ENCODE results near the gene RNF7.

The RNF7 gene

DNA sequence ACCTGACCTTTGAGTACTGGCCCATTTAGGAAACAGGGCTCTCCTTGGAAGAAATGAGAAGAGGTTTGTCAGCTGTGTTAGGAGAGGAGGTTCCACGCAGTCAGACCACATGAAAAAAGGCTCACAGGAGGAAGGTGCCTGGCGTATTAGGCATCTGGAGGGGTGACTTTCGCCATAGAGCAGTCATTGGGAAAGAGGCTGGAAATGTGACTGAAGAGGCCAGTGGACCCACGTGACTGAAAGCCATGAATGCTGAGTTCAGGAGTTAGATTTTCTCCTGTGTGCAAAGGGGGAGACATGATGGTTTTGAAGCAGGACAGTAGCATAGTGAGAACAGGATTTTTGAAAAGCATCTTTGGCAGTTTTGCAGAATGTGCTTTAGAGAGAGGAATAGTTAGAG is 29.7 kb upstream of the RNF7 start:
- TF ChIP-seq, protein P1, sequence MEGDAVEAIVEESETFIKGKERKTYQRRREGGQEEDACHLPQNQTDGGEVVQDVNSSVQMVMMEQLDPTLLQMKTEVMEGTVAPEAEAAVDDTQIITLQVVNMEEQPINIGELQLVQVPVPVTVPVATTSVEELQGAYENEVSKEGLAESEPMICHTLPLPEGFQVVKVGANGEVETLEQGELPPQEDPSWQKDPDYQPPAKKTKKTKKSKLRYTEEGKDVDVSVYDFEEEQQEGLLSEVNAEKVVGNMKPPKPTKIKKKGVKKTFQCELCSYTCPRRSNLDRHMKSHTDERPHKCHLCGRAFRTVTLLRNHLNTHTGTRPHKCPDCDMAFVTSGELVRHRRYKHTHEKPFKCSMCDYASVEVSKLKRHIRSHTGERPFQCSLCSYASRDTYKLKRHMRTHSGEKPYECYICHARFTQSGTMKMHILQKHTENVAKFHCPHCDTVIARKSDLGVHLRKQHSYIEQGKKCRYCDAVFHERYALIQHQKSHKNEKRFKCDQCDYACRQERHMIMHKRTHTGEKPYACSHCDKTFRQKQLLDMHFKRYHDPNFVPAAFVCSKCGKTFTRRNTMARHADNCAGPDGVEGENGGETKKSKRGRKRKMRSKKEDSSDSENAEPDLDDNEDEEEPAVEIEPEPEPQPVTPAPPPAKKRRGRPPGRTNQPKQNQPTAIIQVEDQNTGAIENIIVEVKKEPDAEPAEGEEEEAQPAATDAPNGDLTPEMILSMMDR (IDR thresholded peaks at IDR 0.05): no peak
- H3K27ac ChIP-seq: peak overlapping the region; percentile 46 to 72

DNA sequence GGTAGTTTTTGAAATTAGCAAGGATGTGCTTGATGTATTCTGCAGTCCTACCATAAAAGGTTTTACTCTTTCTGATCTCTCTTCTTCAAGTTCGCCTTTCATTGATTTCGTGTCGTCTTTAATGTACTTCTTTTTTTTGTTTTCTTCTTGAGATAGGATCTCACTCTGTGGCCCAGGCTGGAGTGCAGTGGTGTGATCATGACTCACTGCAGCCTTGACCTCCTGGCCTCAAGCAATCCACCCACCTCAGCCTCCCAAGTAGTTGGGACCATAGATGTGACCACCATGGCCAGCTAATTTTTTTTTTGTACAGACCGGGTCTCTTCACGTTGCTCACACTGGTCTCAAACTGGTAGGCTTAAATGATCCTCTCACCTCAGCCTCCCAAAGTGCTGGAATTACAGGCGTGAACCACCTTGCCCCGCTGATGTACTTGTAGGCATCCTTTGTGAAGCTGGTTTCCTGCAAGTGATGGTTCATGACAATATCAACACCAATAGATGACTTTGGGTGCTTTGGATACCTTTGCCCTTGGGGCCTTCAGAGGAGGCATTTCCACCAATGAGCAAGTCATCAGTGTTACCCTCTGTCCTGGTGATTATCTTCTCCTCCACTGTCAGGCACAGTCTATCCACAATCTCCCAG is 28.9 kb upstream of the RNF7 start:
- H3K27ac ChIP-seq: no peak overlapping the region
- no peak for DNase-seq (ENCODE audit: low spot score)
- no peak overlapping the region for H3K4me3 ChIP-seq
- TF ChIP-seq, protein P1 (IDR thresholded peaks at IDR 0.05): no peak

More for the DNA sequence above, 29.7 kb upstream of the RNF7 start:
- DNase-seq (ENCODE audit: low spot score): no peak
- no peak overlapping the region for H3K4me3 ChIP-seq

DNA sequence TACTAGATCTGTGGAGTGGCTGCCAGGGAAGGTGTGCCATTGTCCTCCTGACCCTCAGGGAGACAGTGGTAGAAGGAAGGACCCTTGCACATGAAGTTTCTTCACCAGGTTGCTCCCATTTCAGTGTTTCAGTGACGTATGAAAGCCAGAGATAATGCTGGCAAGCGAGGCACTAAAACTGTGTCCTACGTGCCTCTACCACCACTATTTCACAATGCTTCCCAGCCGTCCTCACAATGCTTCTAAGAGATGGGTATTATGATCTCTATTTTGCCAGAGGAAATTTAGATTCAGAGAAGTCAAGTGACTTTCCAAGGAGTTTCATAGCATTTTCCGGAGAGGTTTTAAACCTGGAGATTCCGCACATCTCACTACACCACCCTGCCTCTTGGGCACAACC is 28.0 kb upstream of the RNF7 start:
- no peak overlapping the region for H3K4me3 ChIP-seq
- no peak for DNase-seq (ENCODE audit: low spot score)
- H3K27ac ChIP-seq: peak overlapping the region; percentile 21 to 69
- TF ChIP-seq, protein P1 (IDR thresholded peaks at IDR 0.05): no peak

DNA sequence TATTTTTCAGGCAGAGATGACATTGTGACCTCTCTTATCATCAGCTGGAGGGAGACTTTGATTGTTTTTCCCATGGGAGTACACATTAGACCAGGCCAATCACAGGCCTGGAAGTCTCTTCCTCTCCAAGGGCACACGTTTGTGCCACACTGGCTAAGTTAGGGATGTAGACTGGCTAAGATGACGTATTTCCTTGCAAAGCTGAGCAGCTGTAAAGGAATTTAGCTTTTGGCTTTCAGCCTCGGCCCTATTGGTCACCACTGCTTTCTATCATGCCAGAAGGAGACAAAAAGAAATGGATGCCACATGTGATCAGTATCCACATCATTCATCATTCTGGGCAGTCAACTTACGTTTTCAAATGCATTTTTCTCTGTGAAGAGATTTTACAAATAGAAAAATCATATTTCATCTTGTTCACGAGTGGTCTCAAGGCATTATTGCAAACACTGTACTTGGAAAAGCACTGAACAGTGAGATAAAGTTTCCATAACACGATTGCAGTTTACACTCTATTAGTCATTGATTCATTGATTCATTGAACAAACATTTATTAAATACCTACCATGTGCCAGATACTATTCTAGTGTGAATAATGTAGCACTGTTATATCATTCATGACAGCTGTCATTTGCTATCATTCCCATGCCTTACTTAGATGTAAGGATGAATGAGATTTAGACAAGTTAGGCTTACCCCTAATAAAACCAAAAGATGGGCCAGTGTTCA is 27.0 kb upstream of the RNF7 start:
- DNase-seq (ENCODE audit: low spot score): no peak
- Histone ChIP-seq H3K27ac (peak overlapping the region; percentile 21 to 69), H3K4me3 (no peak overlapping the region)
- TF ChIP-seq, protein P1 (IDR thresholded peaks at IDR 0.05): no peak

DNA sequence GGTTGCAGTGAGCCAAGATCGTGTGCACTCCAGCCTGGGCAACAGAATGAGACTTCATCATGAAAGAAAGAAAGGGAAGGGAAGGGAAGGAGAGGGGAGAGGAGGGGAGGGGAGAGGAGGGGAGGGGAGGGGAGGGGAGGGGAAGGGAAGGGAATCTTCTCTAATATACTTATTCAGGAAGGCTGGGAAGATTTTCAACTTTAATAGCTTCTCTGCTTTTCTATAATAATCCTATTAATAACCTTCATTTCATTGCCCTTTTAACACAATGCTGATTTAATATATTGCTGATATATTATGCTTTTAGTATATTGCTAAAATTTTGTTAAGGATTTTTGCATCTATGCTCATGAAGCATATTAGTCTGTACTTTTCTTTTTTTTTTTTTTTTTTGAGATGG is 23.4 kb upstream of the RNF7 start:
- DNase-seq (ENCODE audit: low spot score): no peak
- Histone ChIP-seq H3K27ac (no peak overlapping the region), H3K4me3 (no peak overlapping the region)
- TF ChIP-seq, protein P1 (IDR thresholded peaks at IDR 0.05): no peak

DNA sequence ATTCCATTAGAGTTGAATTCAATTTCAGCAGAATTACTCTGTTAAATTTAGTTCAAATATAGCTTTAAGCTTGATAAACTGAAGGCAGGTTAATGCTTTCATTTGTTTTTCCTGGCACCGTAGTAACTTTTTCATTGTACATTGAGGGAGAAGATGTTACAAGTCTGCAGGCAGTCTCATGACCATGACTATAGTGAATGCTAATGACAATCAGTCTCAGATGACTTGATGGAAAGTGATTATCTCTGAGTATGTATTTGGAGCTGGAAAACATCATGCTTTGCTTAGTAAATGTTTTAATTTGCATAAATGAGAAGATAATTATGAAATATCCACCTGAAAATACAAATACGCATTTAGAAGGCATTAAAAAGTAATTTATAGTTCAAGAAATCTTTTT is 16.0 kb upstream of the RNF7 start:
- Histone ChIP-seq H3K27ac (no peak overlapping the region), H3K4me3 (no peak overlapping the region)
- no peak for DNase-seq (ENCODE audit: low spot score)
- TF ChIP-seq, protein P1 (IDR thresholded peaks at IDR 0.05): no peak

DNA sequence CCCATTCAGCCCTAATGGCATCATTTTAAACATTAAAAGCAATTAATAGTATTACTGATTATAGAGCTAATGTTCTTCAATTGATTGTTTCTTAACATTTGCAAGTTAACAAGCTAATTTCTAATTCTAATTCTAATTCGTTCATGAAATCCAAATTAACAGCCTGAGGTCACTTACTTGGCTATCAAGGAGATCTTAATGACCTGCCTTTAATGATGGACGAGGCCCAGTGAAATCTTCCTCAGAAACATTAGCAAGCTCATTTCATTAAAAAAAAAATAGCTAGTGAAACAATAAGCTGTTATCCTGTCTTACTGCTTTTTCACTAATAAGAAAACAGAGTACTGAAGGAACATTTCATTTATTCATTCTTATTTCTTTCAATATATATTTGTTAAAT is 15.4 kb upstream of the RNF7 start:
- Histone ChIP-seq H3K4me3 (no peak overlapping the region), H3K27ac (no peak overlapping the region)
- no peak for DNase-seq (ENCODE audit: low spot score)
- TF ChIP-seq, protein P1 (IDR thresholded peaks at IDR 0.05): no peak

All from coronary artery (tissue), 2 donors.